T-helper 1 cell treated with Interleukin-12 subunit alpha and Interleukin-12 subunit beta and Interleukin-4 antibody, amounts not matched to agents 30 μg/mL and 1 μg/mL, for 36 hours (primary cell): ENCODE data around the gene SLC35E1.

ENCODE experiments used
- H3K27ac Mint-ChIP-seq: one replicate; pipeline ENCODE4 v1.8.0; 2021; ENCODE audit warnings: mild to moderate bottlenecking, mixed read lengths
- H3K27me3 Mint-ChIP-seq: one replicate; pipeline ENCODE4 v1.8.0; 2021; ENCODE audit warnings: low read depth, mixed read lengths
- H3K36me3 Mint-ChIP-seq: one replicate; pipeline ENCODE4 v1.8.0; 2021; ENCODE audit warnings: low read depth, mixed read lengths
- H3K4me1 Mint-ChIP-seq: one replicate; pipeline ENCODE4 v1.8.0; 2021; ENCODE audit warnings: low read depth, mixed read lengths
- H3K4me3 Mint-ChIP-seq: one replicate; pipeline ENCODE4 v1.8.0; 2021; ENCODE audit warnings: mild to moderate bottlenecking, moderate library complexity, mixed read lengths
- H3K9me3 Mint-ChIP-seq: one replicate; pipeline ENCODE4 v1.8.0; 2021; ENCODE audit warnings: mixed read lengths

Gene SLC35E1

DNA sequence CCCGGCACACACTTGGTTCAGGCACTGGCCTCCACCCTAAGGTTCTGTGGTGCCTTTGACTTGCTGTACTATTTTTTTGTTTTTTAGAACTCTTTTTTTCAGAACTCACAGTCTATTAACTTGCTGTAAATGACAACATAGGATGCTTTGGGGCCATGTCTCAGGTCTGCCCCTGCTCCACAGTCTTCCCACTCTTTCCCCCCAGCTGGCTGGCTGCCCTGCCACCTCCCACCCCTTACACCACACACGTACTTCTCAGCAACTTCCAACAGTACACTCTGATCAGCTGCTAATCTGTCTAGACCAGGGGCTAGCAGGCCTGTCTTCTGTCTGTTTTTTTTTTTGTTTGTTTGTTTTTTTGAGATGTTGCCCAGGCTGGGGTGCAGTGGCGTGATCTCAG is 67.9 kb downstream of the SLC35E1 start:
- no peaks in the 10 kb centered on the region for H3K4me1 Mint-ChIP-seq
- H3K27me3 Mint-ChIP-seq: no peaks in the 10 kb centered on the region
- no peak overlapping the region for H3K27ac Mint-ChIP-seq
- no peaks in the 10 kb centered on the region for H3K36me3 Mint-ChIP-seq
- no peak overlapping the region for H3K4me3 Mint-ChIP-seq
- no peaks in the 10 kb centered on the region for H3K9me3 Mint-ChIP-seq
